Measurements from ENCODE around the gene TBC1D2.

The TBC1D2 gene

DNA sequence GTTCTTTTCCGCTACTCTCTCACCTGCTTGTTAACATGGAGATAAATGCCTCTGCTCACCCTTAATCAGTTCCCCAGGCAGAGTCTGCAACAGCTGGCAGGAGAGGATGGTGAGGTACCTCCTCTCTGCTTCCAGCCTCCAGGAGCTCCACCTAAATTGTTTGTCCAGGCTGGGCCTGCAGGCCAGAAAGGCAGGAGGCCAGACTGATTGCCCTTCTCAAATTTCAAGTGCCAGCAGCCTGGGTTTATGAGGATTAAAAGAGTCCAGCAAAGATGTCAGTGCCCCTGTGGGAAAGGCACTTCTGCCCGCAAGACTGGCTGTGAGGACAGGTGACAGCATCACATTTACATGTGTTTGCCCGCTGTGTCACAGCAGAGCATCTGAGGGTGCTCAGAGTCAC is 82.8 kb downstream of the TBC1D2 start:
- DNase-seq (ENCODE audit: low read depth in 1 of 2, low spot score in 1 of 2) = no peak

DNA sequence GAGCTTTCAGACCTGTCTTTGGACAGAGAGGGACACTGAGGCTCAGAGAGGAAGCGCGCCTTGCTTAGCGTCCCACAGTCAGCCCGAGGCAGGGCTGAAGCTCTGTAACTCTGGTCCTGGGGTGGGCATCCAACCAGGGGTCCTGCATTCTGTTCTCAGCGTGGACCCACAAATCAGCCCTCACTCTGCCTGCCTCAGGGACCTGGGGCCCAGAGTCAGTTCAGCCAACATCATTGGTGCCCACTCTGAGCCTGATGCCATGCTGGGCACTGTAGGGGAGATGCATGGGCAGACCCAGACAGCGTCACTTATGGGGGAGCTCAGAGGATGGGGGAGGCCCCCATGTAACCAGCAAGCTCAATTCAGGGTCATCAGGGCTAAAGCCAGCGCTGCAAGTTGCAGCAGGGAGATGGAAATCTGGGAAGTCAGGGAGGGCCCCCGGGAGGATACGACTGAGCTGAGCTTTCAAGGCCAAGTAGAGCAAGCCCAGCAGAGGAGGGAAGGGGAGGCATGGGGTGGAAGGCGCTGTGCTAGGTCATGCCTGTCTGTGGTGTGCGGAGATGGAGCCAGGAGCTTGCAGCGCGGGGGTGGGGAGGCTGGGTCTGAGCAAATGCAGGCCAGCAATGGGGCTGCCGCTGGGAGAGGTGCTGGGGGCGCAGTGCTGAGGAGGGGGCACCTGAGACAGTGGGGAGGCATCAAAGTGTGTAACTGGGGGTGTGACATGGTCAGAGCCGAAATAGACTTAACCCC is 84.1 kb downstream of the TBC1D2 start:
- no peak for DNase-seq (ENCODE audit: low read depth in 1 of 2, low spot score in 1 of 2)

DNA sequence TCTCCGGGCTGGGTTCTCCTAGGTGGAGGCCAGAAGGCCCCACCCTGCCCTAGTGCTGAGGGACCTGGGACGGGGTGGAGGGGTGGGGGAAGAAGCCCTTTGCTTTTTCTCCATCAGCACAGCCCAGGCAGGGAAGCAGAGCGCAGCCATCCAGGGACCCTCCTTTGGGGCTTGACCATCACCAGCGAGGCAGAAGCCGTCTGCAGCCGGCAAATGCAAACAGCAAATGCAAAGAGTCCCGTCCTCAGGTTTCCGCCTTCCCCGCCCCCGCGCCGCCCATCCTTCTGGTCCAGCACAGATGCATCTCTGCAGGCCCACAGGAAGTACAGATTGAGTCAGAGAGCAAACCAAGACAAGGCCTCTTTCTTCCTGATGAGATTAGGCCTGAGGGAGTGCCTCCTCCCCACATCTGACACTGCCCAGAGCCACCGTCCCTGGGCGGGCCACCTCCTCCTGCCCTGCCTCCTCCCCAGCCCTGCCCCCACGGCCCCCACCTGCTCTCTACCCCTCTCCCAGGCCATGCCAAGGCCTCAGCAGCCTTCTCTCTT is 86.4 kb downstream of the TBC1D2 start:
- DNase-seq (ENCODE audit: low read depth in 1 of 2, low spot score in 1 of 2) = peak in 1 of 2 donors; percentile 2

DNA sequence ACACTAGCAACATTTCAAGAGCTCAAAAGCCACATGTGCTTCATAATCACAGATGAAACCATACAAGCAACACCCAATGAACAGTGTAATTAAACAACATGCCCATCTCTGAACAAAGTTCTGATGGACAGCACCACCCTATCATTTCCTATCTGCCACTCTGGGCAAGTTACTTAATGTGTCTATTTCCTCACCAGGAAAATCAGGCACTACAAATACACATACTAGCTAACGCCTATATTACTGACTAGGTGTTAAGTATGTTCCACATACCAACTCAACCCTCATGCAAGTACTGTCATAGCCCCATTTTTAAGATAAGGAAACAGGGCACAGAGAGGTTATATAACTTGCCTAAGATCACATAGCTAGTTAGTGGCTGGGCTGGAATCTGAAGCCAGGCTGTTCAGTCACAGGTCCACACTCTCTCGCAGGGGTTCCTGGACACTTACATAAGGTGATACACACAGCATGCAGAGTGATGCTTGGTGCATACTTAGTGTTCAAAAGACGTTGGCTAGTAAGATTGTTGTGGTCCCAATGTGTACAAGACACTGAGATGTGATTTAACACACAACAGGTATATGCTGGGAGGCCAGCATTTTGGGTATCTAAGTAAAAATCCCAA is 87.2 kb downstream of the TBC1D2 start:
- no peak for DNase-seq (ENCODE audit: low read depth in 1 of 2, low spot score in 1 of 2)

DNA sequence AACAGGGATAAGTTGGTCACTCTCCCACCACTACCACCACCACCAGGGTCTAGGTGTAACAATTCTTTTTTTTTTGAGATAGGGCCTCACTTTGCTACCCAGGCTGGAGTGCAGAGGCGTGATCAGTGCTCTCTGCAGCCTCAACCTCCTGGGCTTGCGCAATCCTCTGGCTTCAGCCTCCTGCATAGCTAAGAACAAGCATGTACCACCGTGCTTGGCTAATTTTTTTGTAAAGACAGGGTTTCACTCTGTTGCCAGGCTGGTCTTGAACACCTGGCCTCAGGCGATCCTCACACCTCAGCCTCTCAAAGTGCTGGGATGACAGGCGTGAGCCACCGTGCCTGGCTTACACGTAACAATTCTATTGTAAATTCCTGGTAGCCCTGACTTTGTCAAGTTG is 90.5 kb downstream of the TBC1D2 start:
- no peak for DNase-seq (ENCODE audit: low read depth in 1 of 2, low spot score in 1 of 2)

DNA sequence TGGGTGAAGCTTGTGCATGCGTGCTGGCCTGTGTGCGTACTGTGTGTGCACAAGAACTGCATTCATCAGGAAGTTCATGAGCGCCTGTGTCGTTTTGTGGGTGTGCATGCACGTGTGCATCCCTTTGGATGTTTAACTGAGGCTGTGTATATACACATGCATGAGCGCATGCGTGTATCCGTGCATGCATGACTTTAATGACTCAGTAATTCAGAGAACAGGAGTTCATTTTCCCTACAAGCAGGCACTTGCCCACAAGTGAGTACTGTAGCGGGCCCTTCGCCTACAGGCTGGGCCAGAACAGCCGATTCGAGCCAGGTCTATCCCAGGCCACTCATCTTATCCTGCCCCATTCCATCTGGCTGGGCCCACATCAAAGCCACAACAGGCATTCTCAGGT is 92.8 kb downstream of the TBC1D2 start:
- no peak for DNase-seq (ENCODE audit: low read depth in 1 of 2, low spot score in 1 of 2)

DNA sequence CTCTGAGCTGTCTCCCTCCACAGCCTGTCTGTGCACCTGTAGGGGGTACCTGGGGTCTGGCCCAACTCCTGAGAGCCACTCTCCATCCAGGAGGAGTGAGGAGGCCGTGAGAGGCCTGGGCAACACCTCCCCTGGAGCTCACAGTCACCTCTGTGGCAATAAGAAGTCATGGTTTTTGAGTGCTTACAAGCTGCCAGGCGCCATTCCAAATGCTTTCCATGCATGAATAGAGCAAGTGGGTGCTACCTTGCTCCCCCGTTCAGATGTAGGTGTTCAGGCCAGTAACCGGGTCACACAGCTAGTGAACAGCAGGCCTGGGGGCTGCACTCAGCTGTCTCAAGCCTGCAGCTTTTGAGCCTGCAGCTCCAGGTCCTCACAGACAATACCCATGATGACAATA is 93.6 kb downstream of the TBC1D2 start:
- DNase-seq (ENCODE audit: low read depth in 1 of 2, low spot score in 1 of 2) = no peak

DNA sequence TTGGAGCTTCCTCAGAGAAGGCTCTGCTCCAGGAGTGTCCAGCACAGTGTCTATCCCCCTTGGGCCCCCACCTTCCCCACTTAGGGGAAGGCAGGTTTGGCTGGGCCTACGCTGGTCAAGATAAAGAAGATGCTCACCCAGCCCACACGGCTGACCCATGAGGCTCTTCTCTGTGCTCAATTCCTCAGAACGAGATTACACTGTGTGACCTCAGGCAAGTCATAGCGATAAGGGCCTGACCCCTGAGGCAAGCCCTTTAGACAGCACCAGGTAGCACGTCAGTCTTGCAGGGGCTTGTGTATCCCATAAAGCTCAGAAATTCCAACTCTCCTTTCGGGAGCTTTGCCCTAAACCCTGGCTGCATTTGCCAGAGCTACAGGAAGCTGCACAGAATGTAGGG is 95.7 kb downstream of the TBC1D2 start:
- DNase-seq (ENCODE audit: low read depth in 1 of 2, low spot score in 1 of 2) = no peak

DNA sequence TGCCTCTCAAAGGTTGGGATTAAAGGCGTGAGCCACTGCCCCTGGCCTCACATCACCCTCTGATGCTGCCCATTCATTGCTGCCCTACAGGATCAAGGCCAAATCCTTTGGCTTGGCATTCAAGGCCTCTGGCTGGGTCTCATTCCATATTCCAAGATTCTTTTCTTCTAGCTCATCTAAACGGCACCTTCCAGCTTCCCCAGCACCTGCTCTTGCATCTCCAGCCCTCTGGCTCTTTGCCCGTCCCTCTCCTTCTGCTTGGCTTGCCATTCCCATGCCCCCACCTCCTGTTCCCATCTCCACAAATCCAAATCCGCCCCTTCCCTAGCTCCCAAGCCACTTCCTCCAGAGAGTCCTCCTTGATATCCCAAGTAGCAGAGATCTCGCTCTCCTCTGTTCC is 96.1 kb downstream of the TBC1D2 start:
- no peak for DNase-seq (ENCODE audit: low read depth in 1 of 2, low spot score in 1 of 2)

DNA sequence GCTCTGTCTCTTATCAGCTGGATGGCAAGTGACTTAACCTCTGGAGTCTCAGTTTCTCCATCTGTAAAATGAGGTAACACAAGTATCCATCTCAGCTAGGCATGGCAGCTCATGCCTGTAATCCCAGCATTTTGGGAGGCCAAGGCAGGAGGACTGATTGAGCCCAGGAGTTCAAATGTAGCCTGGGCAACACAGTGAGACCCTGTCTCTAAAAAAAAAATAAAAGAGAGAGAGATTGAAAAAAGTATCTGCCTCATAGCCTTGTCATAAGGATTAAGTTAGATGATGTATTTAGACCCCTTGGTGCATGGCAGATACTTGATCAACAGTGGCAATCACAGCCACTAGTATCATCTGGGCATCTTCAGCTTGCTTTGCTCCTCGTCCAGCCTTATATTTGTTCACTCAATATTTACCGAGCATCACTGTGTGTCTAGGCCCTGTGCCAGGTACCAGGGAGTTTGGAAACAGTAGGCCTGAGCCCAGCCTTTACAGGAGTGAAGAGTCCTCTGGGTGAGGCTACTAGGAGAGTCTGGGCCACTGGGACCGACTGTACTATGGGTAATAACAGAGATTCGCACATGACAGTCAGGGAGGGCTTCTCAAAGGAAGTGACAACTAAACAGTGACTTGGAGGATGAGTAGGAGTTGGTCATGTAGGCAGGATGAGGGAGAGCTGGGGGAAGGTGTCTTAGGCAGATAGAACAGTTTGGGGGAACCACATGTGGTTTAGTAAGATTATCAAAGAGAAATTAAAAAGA is 97.2 kb downstream of the TBC1D2 start:
- DNase-seq (ENCODE audit: low read depth in 1 of 2, low spot score in 1 of 2) = no peak

DNA sequence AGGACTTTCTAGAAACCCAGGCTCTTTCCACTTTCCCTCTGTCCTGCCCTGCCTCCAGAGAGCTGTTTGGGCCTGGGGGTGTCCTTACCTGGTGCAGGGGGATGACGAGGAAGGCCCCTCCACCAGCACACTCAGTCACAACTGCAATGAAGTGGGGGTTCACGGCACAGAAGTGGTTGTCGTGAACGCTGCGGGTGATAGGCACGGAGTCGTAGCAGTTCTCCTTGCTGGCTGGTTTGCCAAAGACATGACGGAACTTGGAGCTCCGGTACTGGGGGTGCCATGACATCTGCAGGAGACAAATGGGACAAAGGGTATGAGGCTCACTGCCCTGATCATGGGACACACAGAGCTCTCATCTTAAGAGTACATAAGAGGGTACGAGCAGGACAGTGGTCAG is 98.1 kb downstream of the TBC1D2 start:
- no peak for DNase-seq (ENCODE audit: low read depth in 1 of 2, low spot score in 1 of 2)

DNA sequence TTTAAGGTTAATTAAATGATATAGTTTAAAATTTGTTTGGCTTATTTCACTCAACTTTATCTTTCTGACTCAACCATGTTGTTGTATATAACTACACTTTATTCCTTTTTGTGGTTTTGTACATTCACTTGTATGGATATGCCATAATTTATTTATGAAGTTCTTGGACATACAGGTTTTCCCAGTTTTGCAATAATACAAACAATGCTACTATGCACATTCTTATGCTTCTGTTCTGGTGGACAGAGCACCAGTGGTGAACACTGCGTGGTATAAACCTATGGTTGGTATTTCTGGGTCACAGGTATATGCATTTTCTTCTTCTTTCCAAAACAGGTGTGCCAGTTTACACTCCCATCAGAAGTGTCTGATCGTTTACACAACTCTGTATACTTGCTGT is 100.8 kb downstream of the TBC1D2 start:
- no peak for DNase-seq (ENCODE audit: low read depth in 1 of 2, low spot score in 1 of 2)

DNA sequence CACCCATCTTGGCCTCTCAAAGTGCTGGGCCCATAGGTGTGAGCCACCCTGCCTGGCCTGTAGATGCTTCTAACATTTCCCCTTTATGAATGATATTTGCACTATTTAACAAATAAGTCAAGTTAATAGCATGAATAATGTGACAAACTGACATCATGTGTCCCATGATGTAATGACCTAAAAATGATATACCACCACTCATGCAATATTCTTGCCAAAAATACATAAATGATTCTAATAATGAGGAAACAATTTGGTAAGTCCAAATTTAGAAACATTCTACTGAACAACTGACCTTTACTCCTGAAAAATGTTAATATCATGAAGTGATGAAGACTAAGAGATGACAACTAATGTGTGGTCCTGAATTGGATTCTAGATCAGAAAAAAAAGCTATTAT is 102.9 kb downstream of the TBC1D2 start:
- no peak for DNase-seq (ENCODE audit: low read depth in 1 of 2, low spot score in 1 of 2)

DNA sequence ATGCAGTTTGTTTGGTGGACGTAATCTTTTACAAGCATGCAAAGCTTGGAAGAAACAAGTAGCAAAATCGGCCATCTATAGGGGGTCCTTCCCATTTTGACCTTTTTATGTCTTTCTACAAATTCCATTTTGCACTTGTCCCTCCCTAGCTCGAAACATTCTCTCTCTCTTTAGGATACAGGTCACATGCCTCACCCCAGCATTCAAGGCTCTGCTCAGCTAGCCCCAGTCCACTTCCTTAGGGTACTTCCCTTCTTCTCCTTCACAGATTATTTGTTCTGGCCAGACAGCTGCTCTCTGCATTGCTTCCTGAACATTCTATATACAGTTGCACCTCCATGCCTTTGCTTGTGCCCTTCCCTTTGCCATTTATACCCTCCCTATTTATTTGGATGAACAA is 104.7 kb downstream of the TBC1D2 start:
- DNase-seq (ENCODE audit: low read depth in 1 of 2, low spot score in 1 of 2) = no peak

DNA sequence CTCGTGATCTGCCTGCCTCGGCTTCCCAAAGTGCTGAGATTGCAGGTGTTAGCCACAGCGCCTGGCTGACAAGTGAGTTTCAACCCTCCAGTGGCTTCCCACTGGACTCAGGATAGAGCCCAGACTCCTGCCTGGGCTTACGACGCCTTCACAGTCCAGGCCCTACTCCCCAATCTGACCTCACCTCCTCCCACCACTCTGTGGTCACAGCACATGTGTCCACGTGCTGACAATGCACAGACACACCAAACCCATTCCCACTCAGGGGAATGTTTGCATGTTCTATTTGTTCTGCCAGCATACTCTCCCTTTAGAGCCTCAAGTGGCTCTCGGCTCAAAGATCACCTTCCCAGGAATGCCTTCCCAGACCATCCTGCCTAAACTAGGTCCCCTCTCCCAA is 105.3 kb downstream of the TBC1D2 start:
- DNase-seq (ENCODE audit: low read depth in 1 of 2, low spot score in 1 of 2) = no peak

DNA sequence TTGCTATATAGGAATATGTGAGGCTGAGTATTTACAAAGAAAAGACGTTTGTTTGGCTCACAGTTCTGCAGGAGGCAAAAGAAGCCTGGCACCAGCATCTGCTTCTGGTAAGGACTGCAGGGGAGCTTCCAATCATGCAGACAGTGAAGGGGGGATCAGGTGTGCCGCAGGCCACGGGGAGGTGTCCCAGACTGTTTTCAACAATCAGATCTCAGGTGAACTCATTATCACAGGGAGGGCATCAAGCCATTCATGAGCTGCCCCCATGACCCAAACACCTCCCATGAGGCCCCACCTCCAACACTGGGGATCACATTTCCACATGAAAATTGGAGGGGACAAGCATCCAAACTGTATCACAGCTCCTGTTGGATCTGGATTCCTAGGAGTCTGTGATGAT is 106.0 kb downstream of the TBC1D2 start:
- DNase-seq (ENCODE audit: low read depth in 1 of 2, low spot score in 1 of 2) = no peak
